GM23248 (cell line): ENCODE results near the gene THSD4. TPM values are rescaled to one million over a fixed set of nuclear protein-coding genes. Genes with fewer than 3 reads are reported as not detected.

Experiments used
- DNase-seq: peaks from one replicate; pipeline ENCODE4 v3.0.0-alpha.2; 2015
- H2AFZ ChIP-seq: fragments of 200-600 bp; sonication (generic); 2 replicates; pipeline ENCODE4 v1.6.1; 2016; ENCODE audit warnings: antibody characterized with exemption
- H3F3A ChIP-seq: fragments of 200-600 bp; sonication (generic); 2 replicates; pipeline ENCODE4 v1.6.1; 2016; ENCODE audit warnings: mild to moderate bottlenecking, antibody characterized with exemption, mixed run types; ENCODE audit not compliant: insufficient read depth
- H3K27ac ChIP-seq: fragments of 200-600 bp; sonication (generic); 2 replicates; pipeline ENCODE4 v1.5.1; 2016; ENCODE audit warnings: mild to moderate bottlenecking
- H3K27me3 ChIP-seq: fragments of 200-600 bp; sonication (generic); replicated peaks from 2 replicates; pipeline ENCODE4 v1.6.1; 2016; ENCODE audit warnings: mild to moderate bottlenecking; ENCODE audit not compliant: insufficient read depth
- H3K36me3 ChIP-seq: fragments of 200-600 bp; sonication (generic); 2 replicates; pipeline ENCODE4 v1.6.1; 2016; ENCODE audit warnings: low read depth, mild to moderate bottlenecking
- H3K4me1 ChIP-seq: fragments of 200-600 bp; sonication (generic); 2 replicates; pipeline ENCODE4 v1.6.1; 2016; ENCODE audit warnings: mild to moderate bottlenecking; ENCODE audit not compliant: insufficient read depth
- H3K4me2 ChIP-seq: fragments of 200-600 bp; sonication (generic); one replicate; pipeline ENCODE4 v1.6.1; 2016; ENCODE audit warnings: mild to moderate bottlenecking; ENCODE audit not compliant: unreplicated experiment
- H3K4me3 ChIP-seq: fragments of 200-600 bp; sonication (generic); 2 replicates; pipeline ENCODE4 v1.5.1; 2016; ENCODE audit warnings: mild to moderate bottlenecking
- H3K79me2 ChIP-seq: fragments of 200-600 bp; sonication (generic); 2 replicates; pipeline ENCODE4 v1.6.1; 2016; ENCODE audit warnings: mild to moderate bottlenecking; ENCODE audit not compliant: insufficient read depth
- H3K9ac ChIP-seq: fragments of 200-600 bp; sonication (generic); 2 replicates; pipeline ENCODE4 v1.6.1; 2016; ENCODE audit warnings: mild to moderate bottlenecking
- H3K9me2 ChIP-seq: fragments of 200-600 bp; sonication (generic); 2 replicates; pipeline ENCODE4 v1.6.1; 2016; ENCODE audit warnings: mixed run types, mild to moderate bottlenecking, moderate library complexity; ENCODE audit not compliant: insufficient read depth
- H3K9me3 ChIP-seq: fragments of 200-600 bp; sonication (generic); one replicate; pipeline ENCODE4 v1.6.1; 2017; ENCODE audit warnings: low read depth
- H4K20me1 ChIP-seq: fragments of 200-600 bp; sonication (generic); 2 replicates; pipeline ENCODE4 v1.6.0; 2016; ENCODE audit not compliant: insufficient read depth
- EZH2 ChIP-seq: fragments of 200-600 bp; sonication (generic); IDR thresholded peaks from 2 replicates; pipeline ENCODE4 v1.6.1; 2018; ENCODE audit warnings: antibody characterized with exemption, mild to moderate bottlenecking; ENCODE audit not compliant: insufficient read depth, poor library complexity, severe bottlenecking
- EZH2phosphoT487 ChIP-seq: fragments of 200-600 bp; sonication (generic); IDR thresholded peaks from 2 replicates; pipeline ENCODE4 v1.6.1; 2018; ENCODE audit warnings: antibody characterized with exemption, moderate library complexity, mild to moderate bottlenecking, low read depth; ENCODE audit not compliant: insufficient read depth
- WGBS, 2 experiments: methylation state at CpG; one replicate each; pipeline ENCODE4 v1.1.6; 2015 to 2017; ENCODE audit warnings: low lambda C conversion rate in 2 of 2, low coverage in 1 of 2; ENCODE audit errors: missing lambda C conversion rate in 2 of 2; 5-methylcytosine and 5-hydroxymethylcytosine counted together
- in situ Hi-C: fragments of 300-500 bp; cut with MboI; formaldehyde crosslinking; loops from 2 replicates; pipeline ENCODE4 v1.15.0; 2020
- polyA plus RNA-seq: library from polyadenylated mRNA; unstranded; fragments of >200 nt; fragmentation: Nextera tagmentation; extraction: Ambion mirVana; gene quantifications from 2 replicates; pipeline ENCODE4 v1.2.1, GENCODE V29; 2016
- total RNA-seq: library from RNA; depleted of rRNA; stranded (reverse); fragments of >200 nt; shearing (Covaris generic); gene quantifications from 2 replicates; pipeline ENCODE4 v1.2.3, GENCODE V29; 2014

The THSD4 gene
- total and polyA plus RNA-seq, 2 experiments from 2014 or later, result 14.2 to 58.9 TPM

DNA sequence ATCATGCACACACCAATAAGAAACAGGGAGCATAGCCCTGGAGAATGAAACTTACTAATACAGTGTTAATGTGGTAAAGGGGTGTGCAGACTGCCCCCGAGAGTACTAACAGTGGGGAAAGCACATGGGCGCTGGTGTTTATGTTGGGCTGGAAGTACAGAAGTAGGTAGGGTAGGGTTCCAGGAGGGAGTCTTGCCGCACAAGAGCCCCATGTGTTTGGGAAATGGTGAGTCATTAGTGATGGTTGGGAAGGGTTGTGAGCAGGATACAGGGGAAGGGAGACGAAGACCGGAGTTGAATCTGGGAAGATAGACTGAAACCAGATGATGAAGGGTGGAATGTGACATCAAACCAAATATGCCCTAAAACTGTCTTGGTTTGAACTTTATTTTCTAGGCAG lies 117.1 kb downstream of the THSD4 start:
- Histone ChIP-seq H3K9me2 (no peaks in the 10 kb centered on the region), H4K20me1 (no peaks in the 10 kb centered on the region), H3K4me3 (no peak overlapping the region), H3K9ac (no peak overlapping the region), H3K36me3 (peaks cover 6% of the 10 kb centered on the region; the same call in 1 of the 2 replicates), H3K27ac (no peak overlapping the region), H3K9me3 (no peaks in the 10 kb centered on the region), H3K27me3 (no peaks in the 10 kb centered on the region), H3K4me2 (no peak overlapping the region), H3K79me2 (no peaks in the 10 kb centered on the region), H2AFZ (no peak overlapping the region), H3K4me1 (peaks cover 2% of the 10 kb centered on the region; the same call in 1 of the 2 replicates), H3F3A (no peaks in the 10 kb centered on the region; the same call in 1 of the 2 replicates)
- in situ Hi-C loops, result no loop called here
- DNase-seq, result no peak
- 97% methylated on average over 5 of the region's 5 CpGs for WGBS, 2 experiments
- TF ChIP-seq EZH2phosphoT487 (no peak), EZH2 (no peak)

DNA sequence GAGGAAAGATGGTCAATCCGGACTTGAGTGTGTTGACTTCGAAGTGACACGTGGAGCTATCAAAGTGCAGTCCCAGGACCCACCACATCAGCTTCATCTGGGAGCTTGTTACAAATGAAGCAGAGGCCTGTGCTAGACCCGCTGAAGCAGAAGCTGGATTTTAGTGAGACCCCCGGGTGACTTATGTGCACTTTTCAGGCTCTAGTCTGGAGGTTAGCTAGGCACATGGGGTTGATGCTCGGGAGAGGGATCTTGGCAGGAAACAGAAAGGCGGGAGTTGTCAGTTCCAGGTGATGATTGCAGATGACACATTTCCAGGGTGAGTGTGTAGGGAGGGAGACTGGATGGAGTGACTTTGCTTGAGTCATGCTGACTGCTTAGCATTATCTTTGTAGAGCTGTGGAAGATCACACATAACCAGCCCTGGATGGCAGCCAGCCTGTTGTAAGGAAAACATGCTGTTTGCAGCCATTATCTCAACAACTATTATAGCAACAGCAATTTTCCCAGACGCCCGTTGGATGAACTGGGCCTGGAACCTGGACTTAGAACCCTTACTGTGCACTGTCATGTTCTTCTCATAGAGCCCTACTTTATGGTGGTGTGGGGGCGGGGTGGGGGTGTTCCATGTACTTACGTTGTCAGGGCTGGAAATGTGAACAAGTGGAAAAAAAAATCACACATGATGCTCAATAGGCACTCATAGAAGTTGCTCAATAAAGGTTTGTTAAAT lies 122.4 kb downstream of the THSD4 start:
- peaks cover 18% of the 10 kb centered on the region for H3F3A ChIP-seq
- H3K27ac ChIP-seq, result peak overlapping the region; percentile 82
- H3K79me2 ChIP-seq, result no peaks in the 10 kb centered on the region
- peak; percentile 100 for DNase-seq
- 46 to 48% methylated on average over 11 of the region's 11 CpGs for WGBS, 2 experiments
- H4K20me1 ChIP-seq, result no peaks in the 10 kb centered on the region
- H3K9me3 ChIP-seq, result no peaks in the 10 kb centered on the region
- no peak overlapping the region for H3K4me3 ChIP-seq
- no peaks in the 10 kb centered on the region for H3K27me3 ChIP-seq
- H3K4me1 ChIP-seq, result peaks cover 20% of the 10 kb centered on the region
- in situ Hi-C loops, result no loop called here
- no peak overlapping the region for H2AFZ ChIP-seq
- H3K9me2 ChIP-seq, result peaks cover 3% of the 10 kb centered on the region; the same call in 1 of the 2 replicates
- H3K9ac ChIP-seq, result peak overlapping the region; percentile 23; the same call in 1 of the 2 replicates
- H3K36me3 ChIP-seq, result peaks cover 6% of the 10 kb centered on the region; the same call in 1 of the 2 replicates
- H3K4me2 ChIP-seq, result peak overlapping the region; percentile 47
- TF ChIP-seq EZH2phosphoT487 (no peak), EZH2 (no peak)

DNA sequence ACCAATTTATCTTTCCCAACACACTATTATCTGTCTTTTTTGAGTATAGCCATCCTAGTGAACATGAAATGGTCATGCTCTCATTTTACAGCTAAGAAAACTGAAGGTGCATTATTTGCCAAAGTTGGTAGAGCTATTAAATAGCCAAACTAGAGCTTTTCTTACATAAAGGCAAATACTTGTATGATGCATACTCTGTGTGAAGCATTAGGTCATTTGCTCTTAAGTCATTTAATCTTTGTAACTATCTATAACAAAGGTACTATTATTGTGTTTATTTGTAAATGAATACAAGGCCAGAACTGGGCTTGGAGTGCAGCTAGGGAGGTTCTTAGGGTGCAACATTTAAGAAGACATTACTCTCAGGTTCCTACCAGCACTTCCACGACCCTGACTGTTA lies 123.7 kb downstream of the THSD4 start:
- Histone ChIP-seq H3K9me2 (peaks cover 3% of the 10 kb centered on the region; the same call in 1 of the 2 replicates), H3K4me3 (no peak overlapping the region), H3K4me1 (peaks cover 20% of the 10 kb centered on the region), H3F3A (peaks cover 18% of the 10 kb centered on the region), H3K9ac (no peak overlapping the region), H3K27me3 (no peaks in the 10 kb centered on the region), H4K20me1 (no peaks in the 10 kb centered on the region), H2AFZ (no peak overlapping the region), H3K36me3 (peaks cover 10% of the 10 kb centered on the region; the same call in 1 of the 2 replicates), H3K9me3 (no peaks in the 10 kb centered on the region), H3K27ac (no peak overlapping the region), H3K79me2 (no peaks in the 10 kb centered on the region), H3K4me2 (no peak overlapping the region)
- WGBS, 2 experiments, result 96 to 100% methylated on average over 1 of the region's 1 CpG
- in situ Hi-C loops, result no loop called here
- TF ChIP-seq EZH2phosphoT487 (no peak), EZH2 (no peak)
- peak; percentile 32 for DNase-seq

DNA sequence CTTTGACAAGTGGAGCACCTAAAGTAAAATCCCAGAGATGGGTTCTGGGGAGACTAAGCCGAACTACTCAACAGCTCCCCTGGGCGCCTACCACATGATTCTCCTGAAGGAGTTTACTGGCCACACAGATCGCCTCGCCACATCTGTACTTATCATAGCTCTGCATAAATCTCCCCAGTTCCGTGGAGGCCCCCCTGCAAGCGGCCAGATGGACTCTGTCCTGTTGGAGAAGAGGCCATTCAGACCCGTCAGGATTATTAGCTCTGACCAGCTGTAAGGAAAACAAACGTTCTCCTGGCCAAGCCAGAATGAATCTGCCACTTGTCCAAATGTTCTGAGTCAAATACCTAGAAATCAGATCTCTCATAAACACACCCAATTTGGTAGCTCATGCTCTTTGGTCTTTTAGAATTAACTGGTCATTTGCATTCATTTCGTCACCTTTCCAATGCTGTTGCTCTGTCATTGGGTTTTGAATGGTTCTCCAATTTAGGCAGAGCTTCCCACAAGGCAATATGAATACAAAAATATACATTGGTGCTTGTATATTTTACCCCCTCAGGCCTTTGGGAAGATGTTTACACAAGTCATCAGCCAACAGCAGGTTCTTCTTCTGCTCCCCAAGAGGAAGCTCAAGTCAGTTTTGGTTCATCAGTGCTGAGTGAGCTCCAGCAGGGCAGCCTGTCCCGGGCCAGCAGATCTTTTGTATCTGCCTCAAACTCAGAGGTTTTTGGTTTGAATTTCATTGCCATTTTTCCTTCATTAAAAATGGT lies 124.5 kb downstream of the THSD4 start:
- Histone ChIP-seq H3K79me2 (no peaks in the 10 kb centered on the region), H3K27me3 (no peaks in the 10 kb centered on the region), H3K4me2 (no peak overlapping the region), H2AFZ (no peak overlapping the region), H3K9me2 (peaks cover 3% of the 10 kb centered on the region; the same call in 1 of the 2 replicates), H3K4me3 (no peak overlapping the region), H3K9me3 (no peaks in the 10 kb centered on the region), H3F3A (peaks cover 18% of the 10 kb centered on the region), H3K9ac (no peak overlapping the region), H3K36me3 (peaks cover 12% of the 10 kb centered on the region; the same call in 1 of the 2 replicates), H3K4me1 (peaks cover 20% of the 10 kb centered on the region), H4K20me1 (no peaks in the 10 kb centered on the region), H3K27ac (no peak overlapping the region)
- DNase-seq, result no peak
- in situ Hi-C loops, result no loop called here
- 83% methylated on average over 10 of the region's 10 CpGs for WGBS, 2 experiments
- no peak for TF ChIP-seq EZH2phosphoT487
- no peak for TF ChIP-seq EZH2
